DMS53 (cell line): Measurements from ENCODE around the gene GPR62.
"Not testable (repeated sequence)": the region's sequence is repeated elsewhere in the genome, so short reads cannot be mapped to it uniquely, and the experiment has no call there.

Source experiments
- DNase-seq: peaks from one replicate; lab custom pipeline; 2025; lab: John Stamatoyannopoulos, UW

The GPR62 gene

GRCh38 chr3:51992017-51992682, 37.0 kb downstream of the GPR62 start:
- no peak for DNase-seq

DNA sequence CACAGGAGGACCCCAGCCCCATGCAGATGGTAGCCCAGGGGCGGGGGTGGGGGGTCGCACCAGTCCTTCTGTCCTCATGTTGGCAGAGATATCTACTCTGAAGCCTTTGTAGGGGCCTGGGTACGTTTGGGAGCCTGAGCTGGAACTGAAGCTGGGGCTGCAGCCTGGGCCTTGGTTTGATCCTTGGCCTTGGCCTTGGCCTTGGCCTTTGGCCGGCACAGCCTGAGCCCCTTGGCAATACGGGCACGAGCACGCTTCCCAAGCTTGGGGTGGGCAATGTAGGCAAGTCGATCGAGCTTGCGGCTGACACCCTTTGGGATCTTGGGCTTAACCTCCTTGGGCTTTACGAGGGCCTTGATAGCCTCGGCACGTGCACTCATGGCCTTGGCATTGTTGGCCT, 38.5 kb downstream of the GPR62 start:
- not testable (repeated sequence) for DNase-seq

- no peak for DNase-seq
Observed at GRCh38 chr3:51994530-51994929, 39.3 kb downstream of the GPR62 start.

GRCh38 chr3:51995346-51996163, 40.4 kb downstream of the GPR62 start, which contains the start of gene RPL29:
Gene RPL29, minus strand, starts transcription at chr3:51995895. Its CDS starts 434 bp downstream, at chr3:51995461.
- DNase-seq = peak; percentile 88

DNA sequence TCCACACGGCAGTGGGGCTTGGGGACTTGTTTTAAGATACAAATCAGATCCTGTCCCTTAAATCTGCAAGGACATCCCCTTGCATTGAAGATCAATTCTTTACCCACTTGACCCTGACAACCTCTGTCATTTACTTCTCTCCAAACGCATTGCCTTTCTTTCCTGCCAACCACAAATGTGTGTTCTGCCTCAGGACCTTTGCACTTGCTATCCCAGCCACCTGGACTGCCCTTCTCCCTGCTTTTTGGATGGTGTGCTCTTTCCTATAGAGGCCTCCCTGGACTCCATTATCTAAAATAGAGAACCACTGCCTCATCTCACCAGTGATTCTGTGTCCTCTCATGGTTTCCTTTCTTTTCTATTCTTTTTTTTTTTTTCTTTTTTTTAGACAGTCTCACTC, 42.0 kb downstream of the GPR62 start:
- no peak for DNase-seq

GRCh38 chr3:51997935-51998596, 42.9 kb downstream of the GPR62 start:
- peak; percentile 65 for DNase-seq

DNA sequence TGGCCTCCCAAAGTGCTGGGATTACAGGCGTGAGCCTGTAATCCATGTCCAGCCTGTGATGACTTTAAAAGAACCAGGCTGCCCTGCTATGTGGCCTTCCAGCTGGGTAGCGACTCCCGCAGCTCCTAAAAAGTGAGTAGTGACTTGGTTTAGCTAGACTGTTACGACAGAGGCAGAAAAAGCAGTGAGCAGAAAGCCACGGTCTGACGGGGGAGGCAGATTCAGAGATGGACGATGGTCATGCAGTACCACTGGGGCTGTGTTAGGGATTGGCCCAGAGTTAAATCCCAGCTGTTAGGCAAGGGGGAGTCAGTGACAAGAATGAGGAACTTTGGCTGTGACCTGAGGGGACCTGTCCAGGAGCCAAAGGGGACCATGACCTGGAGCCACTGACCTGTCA, 43.6 kb downstream of the GPR62 start:
- DNase-seq = no peak

- DNase-seq = no peak
Observed at GRCh38 chr3:51999846-52000245, 44.7 kb downstream of the GPR62 start.

- DNase-seq = peak; percentile 62
Observed at GRCh38 chr3:52001443-52001974, 46.3 kb downstream of the GPR62 start.

GRCh38 chr3:52002748-52003147, 47.6 kb downstream of the GPR62 start:
- DNase-seq = no peak

DNA sequence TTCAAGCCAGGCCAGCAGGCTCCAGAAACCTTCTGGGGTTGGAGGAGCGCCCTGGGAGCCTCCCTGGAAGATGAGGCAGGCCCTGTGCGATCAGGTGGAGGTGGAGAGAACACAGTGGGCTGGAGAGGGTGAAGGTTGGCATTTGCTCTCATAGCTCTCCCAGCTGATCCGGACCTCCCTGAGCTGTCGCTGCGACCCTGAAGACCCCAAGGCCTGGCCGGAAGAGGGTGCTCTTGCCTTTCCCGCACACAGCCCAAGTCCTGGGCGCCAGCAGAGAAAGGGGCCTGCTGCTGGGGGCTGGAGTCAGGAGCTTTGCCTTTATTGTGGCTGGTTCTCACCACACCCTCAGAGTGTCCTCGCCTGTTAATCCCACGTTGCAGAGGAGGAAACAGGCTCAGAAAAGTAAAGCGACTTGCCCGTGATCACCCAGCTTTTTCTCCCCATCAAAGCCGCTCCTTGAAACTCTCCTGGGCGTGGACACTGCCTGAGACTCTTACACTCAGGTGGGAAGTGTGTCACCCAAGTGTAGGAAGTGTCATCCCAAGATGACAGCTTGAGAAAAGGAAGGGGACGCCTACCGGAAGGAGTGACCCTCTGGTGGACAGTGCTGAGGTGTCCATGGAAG, 49.1 kb downstream of the GPR62 start:
- DNase-seq = no peak

DNA sequence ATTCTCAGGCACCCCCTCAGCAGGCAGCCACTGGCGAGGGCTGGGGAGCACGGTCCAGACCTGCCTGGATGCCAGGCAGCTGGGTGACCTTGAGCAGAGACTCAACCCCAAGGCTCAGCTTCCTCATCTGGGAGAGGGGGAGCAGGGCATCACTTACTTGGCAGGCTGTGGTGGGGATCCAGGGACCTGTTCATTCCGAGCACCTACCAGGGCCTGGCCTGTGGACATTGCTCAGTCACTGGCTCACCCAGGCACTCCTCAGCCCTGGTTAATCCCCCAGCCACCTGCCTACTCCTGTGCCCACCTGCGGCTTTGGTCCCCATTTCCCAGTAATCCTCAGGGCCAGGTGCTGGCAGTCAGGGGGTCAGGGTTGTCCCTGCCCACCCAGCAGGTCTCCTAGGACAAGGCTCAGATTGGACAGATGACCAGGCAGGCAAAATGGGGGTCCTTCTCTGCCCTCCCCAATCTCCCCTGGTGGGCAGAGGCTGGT, 49.8 kb downstream of the GPR62 start:
- no peak for DNase-seq

GRCh38 chr3:52005571-52005986, 50.4 kb downstream of the GPR62 start:
- no peak for DNase-seq

DNA sequence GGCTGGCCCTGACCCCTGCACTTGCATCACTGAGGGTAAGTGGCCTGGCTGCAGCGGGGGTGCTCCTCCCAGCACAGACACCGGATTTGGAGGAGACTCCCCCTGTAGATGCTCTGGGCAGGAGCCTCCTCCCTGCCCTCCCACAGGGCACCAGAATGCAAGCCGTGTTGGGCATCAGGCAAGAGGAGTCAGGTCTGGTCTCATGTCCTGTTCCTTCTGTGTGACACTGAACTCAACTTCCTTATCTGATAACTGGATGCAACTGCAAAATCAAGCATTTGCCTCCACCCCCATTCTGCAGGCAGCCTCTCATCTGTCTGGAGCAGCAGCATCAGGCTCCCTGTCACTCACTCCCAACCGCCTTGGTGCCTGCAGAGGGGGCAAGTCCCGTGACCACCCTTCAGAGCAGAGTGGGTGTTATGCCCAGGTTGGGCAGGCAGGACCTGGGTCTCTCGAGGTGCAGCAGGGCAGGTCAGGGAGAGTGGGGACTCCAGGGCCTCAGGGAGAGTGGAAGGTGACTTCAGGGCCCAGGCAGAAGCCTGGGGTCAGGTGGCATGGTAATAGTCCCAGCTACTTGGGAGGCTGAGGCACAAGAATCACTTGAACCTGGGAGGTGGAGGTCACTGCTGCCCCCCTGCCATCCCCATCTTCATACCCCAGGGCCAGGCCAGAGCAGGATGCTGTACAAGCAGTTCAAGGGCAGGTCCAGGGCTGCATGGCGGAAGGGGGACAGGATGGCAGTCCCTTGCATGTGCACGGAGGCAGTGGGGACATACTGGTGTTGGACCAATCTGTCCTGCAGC, 51.0 kb downstream of the GPR62 start:
- no peak for DNase-seq

DNA sequence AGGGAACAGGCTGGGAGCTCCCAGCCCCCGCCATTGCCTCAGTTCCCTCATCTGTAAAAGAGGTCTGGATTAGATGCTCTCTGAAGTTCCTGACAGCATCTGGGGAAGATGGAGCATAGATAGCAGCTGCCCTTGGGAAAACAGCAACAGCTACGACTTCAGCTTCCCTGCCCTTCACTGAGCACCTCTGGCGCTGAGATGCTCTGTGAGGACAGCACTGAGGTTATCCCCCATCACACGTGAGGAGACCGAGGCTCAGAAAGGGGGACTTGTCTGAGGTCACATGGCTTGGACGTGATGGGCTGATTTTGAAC, 51.6 kb downstream of the GPR62 start:
- no peak for DNase-seq
